ENCODE results near the gene PLPPR3. TPM values are rescaled to one million over a fixed set of nuclear protein-coding genes. Genes with fewer than 3 reads are reported as not detected.

The PLPPR3 gene
- total and polyA plus RNA-seq, 9 of the 15 experiments (the other 6 are each of a cell fraction or from before 2014, with no cell fraction given) = 0.01 to 48.2 (median 8.6) TPM

DNA sequence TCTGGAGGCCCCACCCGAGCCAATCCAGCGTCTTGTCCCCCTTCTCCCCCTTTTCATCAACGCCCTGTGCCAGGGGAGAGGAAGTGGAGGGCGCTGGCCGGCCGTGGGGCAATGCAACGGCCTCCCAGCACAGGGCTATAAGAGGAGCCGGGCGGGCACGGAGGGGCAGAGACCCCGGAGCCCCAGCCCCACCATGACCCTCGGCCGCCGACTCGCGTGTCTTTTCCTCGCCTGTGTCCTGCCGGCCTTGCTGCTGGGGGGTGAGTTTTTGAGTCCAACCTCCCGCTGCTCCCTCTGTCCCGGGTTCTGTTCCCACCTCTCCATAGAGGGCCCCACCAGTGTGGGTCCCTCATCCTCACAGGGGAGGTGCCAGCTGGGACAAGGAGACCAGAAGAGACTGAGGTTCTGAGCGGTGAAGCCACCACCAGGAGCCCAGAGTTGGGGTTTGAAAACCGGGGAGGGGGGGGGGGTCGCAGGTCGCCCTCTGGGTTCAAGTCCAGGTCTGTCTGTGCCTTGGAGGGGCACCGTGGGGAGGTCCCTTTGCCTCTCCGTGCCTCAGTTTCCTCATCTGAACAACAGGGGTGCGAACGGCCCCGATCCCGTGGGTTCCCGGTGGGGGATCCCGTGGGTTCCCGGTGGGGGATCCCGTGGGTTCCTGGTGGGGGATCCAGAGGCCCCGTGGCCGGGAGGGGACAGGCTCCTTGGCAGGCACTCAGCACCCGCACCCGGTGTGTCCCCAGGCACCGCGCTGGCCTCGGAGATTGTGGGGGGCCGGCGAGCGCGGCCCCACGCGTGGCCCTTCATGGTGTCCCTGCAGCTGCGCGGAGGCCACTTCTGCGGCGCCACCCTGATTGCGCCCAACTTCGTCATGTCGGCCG, 30.6 kb upstream of the PLPPR3 start, which contains the start of gene ELANE:
Gene ELANE (plus strand): TSS at position 168 of the 878 bp plus-strand sequence. CDS start 26 bp downstream, at position 194.
- WGBS (ENCODE audit: insufficient coverage, low coverage, missing lambda C conversion rate) = 81% methylated on average over 40 of the region's 55 CpGs
- no peak within 1 kb of the TSS for H3K4me2 ChIP-seq (ENCODE audit: insufficient read depth, low read length)
- H3K9me3 ChIP-seq (replicated peaks; ENCODE audit: control insufficient read depth, insufficient read depth, low read depth, low read length) = no peaks in the 10 kb centered on the region
- H4K20me1 ChIP-seq (replicated peaks; ENCODE audit: control insufficient read depth, insufficient read depth, low read length) = no peaks in the 10 kb centered on the region
- no peak within 1 kb of the TSS for H3K4me3 ChIP-seq
- H3K27ac ChIP-seq (ENCODE audit: extremely low read depth, low read depth, low read length) = no peak within 1 kb of the TSS
- H3K27me3 ChIP-seq (ENCODE audit: control insufficient read depth in 2 of 2, insufficient read depth in 2 of 2, low read length in 2 of 2) = no peaks in the 10 kb centered on the region
- no peak for ATAC-seq
- ChIA-PET POLR2A (no interaction called here), CTCF (ENCODE audit: low intra/inter-chr PET ratio) (no interaction called here)
- in situ Hi-C loops (cut with MboI) (no loop called here), intact Hi-C loops (cut with micrococcal nuclease) (no loop called here)
- no peaks in the 10 kb centered on the region for H3K79me2 ChIP-seq (ENCODE audit: control insufficient read depth, insufficient read depth, low read length)
- FAIRE-seq = no peak
- H3K9ac ChIP-seq (ENCODE audit: insufficient read depth in 1 of 2, low read depth in 2 of 2, low read length in 2 of 2) = peak within 1 kb of the TSS in 1 of 2 experiments; percentile 45; a peak in 1 of 4 replicates
- H2AFZ ChIP-seq (ENCODE audit: low read depth, low read length) = no peak within 1 kb of the TSS
- H3K9me1 ChIP-seq (ENCODE audit: control insufficient read depth, insufficient read depth, low read length) = no peaks in the 10 kb centered on the region
- BruUV-seq (replicated peaks) = no TSS peak
- peaks cover 5 to 54% of the 10 kb centered on the region in 2 experiments; a peak in 3 of 5 replicates for H3K4me1 ChIP-seq (replicated peaks in 1 of 2; ENCODE audit: control insufficient read depth in 2 of 2, insufficient read depth in 2 of 2, low read length in 2 of 2)
- 0 out of 2 replicates have a peak, but pooled peaks have one; percentile 29 for TF ChIP-seq ZBTB7A (IDR thresholded peaks at IDR 0.05; ENCODE audit: borderline replicate concordance, control insufficient read depth, low read depth, low read length)
- TF ChIP-seq TRIM28 (IDR thresholded peaks at IDR 0.05) = no peak
- no peaks in the 10 kb centered on the region for H3K36me3 ChIP-seq (ENCODE audit: control insufficient read depth, insufficient read depth, low read length)
- no peak for DNase-seq (ENCODE audit: extremely low read depth in 1 of 4, low spot score in 3 of 4)

DNA sequence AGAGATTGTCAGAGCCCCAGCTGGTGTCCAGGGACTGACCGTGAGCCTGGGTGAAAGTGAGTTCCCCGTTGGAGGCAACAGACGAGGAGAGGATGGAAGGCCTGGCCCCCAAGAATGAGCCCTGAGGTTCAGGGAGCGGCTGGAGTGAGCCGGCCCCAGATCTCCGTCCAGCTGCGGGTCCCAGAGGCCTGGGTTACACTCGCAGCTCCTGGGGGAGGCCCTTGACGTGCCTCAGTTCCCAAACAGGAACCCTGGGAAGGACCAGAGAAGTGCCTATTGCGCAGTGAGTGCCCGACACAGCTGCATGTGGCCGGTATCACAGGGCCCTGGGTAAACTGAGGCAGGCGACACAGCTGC, 29.2 kb upstream of the PLPPR3 start:
- ChIA-PET POLR2A (no interaction called here), CTCF (ENCODE audit: low intra/inter-chr PET ratio) (no interaction called here)
- FAIRE-seq (no peak), ATAC-seq (no peak; the same call in 2 of the 3 replicates), DNase-seq (ENCODE audit: extremely low read depth in 1 of 4, low spot score in 3 of 4) (no peak)
- Histone ChIP-seq H3K27ac (ENCODE audit: extremely low read depth, low read depth, low read length) (peak overlapping the region; percentile 5; the same call in 1 of the 3 replicates), H3K36me3 (ENCODE audit: control insufficient read depth, insufficient read depth, low read length) (no peaks in the 10 kb centered on the region), H3K4me1 (replicated peaks in 1 of 2; ENCODE audit: control insufficient read depth in 2 of 2, insufficient read depth in 2 of 2, low read length in 2 of 2) (peaks cover 5 to 54% of the 10 kb centered on the region in 2 experiments; a peak in 3 of 5 replicates), H2AFZ (ENCODE audit: low read depth, low read length) (peak overlapping the region; percentile 67), H3K4me3 (no peak overlapping the region), H4K20me1 (replicated peaks; ENCODE audit: control insufficient read depth, insufficient read depth, low read length) (no peaks in the 10 kb centered on the region), H3K9ac (ENCODE audit: insufficient read depth in 1 of 2, low read depth in 2 of 2, low read length in 2 of 2) (peak overlapping the region in 1 of 2 experiments; percentile 73; a peak in 1 of 4 replicates), H3K79me2 (ENCODE audit: control insufficient read depth, insufficient read depth, low read length) (no peaks in the 10 kb centered on the region), H3K9me3 (replicated peaks; ENCODE audit: control insufficient read depth, insufficient read depth, low read depth, low read length) (no peaks in the 10 kb centered on the region), H3K4me2 (ENCODE audit: insufficient read depth, low read length) (no peak overlapping the region), H3K9me1 (ENCODE audit: control insufficient read depth, insufficient read depth, low read length) (no peaks in the 10 kb centered on the region), H3K27me3 (ENCODE audit: control insufficient read depth in 2 of 2, insufficient read depth in 2 of 2, low read length in 2 of 2) (no peaks in the 10 kb centered on the region)
- in situ Hi-C loops (cut with MboI) (no loop called here), intact Hi-C loops (cut with micrococcal nuclease) (no loop called here)
- BruUV-seq (replicated peaks) = no TSS peak
- peak; percentile 57; the same call in 1 of the 2 replicates for TF ChIP-seq BCOR (IDR thresholded peaks at IDR 0.05)
- TF ChIP-seq TCF7L2 (IDR thresholded peaks at IDR 0.05; ENCODE audit: low read depth, low read length) = no peak
- peak; percentile 40; the same call in 1 of the 2 replicates for TF ChIP-seq ZFX (CRISPR knock-in tag; IDR thresholded peaks at IDR 0.05)
- TF ChIP-seq, protein P1, sequence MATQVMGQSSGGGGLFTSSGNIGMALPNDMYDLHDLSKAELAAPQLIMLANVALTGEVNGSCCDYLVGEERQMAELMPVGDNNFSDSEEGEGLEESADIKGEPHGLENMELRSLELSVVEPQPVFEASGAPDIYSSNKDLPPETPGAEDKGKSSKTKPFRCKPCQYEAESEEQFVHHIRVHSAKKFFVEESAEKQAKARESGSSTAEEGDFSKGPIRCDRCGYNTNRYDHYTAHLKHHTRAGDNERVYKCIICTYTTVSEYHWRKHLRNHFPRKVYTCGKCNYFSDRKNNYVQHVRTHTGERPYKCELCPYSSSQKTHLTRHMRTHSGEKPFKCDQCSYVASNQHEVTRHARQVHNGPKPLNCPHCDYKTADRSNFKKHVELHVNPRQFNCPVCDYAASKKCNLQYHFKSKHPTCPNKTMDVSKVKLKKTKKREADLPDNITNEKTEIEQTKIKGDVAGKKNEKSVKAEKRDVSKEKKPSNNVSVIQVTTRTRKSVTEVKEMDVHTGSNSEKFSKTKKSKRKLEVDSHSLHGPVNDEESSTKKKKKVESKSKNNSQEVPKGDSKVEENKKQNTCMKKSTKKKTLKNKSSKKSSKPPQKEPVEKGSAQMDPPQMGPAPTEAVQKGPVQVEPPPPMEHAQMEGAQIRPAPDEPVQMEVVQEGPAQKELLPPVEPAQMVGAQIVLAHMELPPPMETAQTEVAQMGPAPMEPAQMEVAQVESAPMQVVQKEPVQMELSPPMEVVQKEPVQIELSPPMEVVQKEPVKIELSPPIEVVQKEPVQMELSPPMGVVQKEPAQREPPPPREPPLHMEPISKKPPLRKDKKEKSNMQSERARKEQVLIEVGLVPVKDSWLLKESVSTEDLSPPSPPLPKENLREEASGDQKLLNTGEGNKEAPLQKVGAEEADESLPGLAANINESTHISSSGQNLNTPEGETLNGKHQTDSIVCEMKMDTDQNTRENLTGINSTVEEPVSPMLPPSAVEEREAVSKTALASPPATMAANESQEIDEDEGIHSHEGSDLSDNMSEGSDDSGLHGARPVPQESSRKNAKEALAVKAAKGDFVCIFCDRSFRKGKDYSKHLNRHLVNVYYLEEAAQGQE (IDR thresholded peaks at IDR 0.05; ENCODE audit: borderline replicate concordance) = 0 out of 2 replicates have a peak, but pooled peaks have one; percentile 4
- TF ChIP-seq, protein P1 (CRISPR knock-in tag; IDR thresholded peaks at IDR 0.05; ENCODE audit: low read depth) = no peak
- WGBS (ENCODE audit: insufficient coverage, low coverage, missing lambda C conversion rate) = 36% methylated on average over 11 of the region's 13 CpGs

All from K562 (cell line).